Caco-2 (cell line): ENCODE measurements around the gene GGNBP2. TPM values are rescaled to one million over a fixed set of nuclear protein-coding genes. Genes with fewer than 3 reads are reported as not detected.

Source experiments
- BruUV-seq: library from RNA; stranded (reverse); fragments of 400-500 nt; replicated peaks from 2 replicates; lab custom pipeline; 2021; lab: Mats Ljungman, UMichigan
- CTCF ChIA-PET: fragments of 300-600 bp; sonication (Branson Sonifier 250); formaldehyde crosslinking; loops from one replicate; lab custom pipeline; 2022; ENCODE audit warnings: antibody characterized with exemption; lab: Charles Lee
- POLR2A ChIA-PET: fragments of 300-600 bp; sonication (Branson Sonifier 250); formaldehyde crosslinking; loops from one replicate; lab custom pipeline; 2022; ENCODE audit warnings: antibody characterized with exemption; lab: Charles Lee
- DNase-seq, 2 experiments: peaks; one replicate each; pipeline versions ENCODE4 v3.0.0 to v3.0.0-alpha.2; 2020 to 2022
- H3K27me3 ChIP-seq: replicated peaks from 2 replicates; pipeline ENCODE4 v1.6.0; 2011; ENCODE audit warnings: low read length; ENCODE audit not compliant: control insufficient read depth, insufficient read depth
- H3K36me3 ChIP-seq: 2 replicates; pipeline ENCODE4 v1.5.1; 2011; ENCODE audit warnings: low read length; ENCODE audit not compliant: control insufficient read depth, insufficient read depth
- H3K4me1 ChIP-seq: fragments of 250-450 bp; sonication (Bioruptor Pico); 2 replicates; pipeline ENCODE4 v1.5.1; 2020; ENCODE audit warnings: mild to moderate bottlenecking
- H3K4me3 ChIP-seq: 2 replicates; pipeline ENCODE4 v1.5.1; 2011; ENCODE audit warnings: low read depth, mild to moderate bottlenecking, control low read depth, low read length
- H3K9me3 ChIP-seq: fragments of 250-450 bp; sonication (Bioruptor Pico); 2 replicates; pipeline ENCODE4 v1.5.1; 2020; ENCODE audit warnings: mild to moderate bottlenecking, moderate library complexity
- H3K27ac Mint-ChIP-seq: one replicate; pipeline ENCODE4 v1.8.0; 2022; ENCODE audit warnings: mixed read lengths; ENCODE audit not compliant: unreplicated experiment
- H3K27me3 Mint-ChIP-seq: one replicate; pipeline ENCODE4 v1.8.0; 2022; ENCODE audit warnings: mixed read lengths; ENCODE audit not compliant: insufficient read depth, unreplicated experiment
- H3K36me3 Mint-ChIP-seq: one replicate; pipeline ENCODE4 v1.8.0; 2022; ENCODE audit warnings: mild to moderate bottlenecking, mixed read lengths; ENCODE audit not compliant: insufficient read depth, unreplicated experiment
- H3K4me1 Mint-ChIP-seq: one replicate; pipeline ENCODE4 v1.8.0; 2022; ENCODE audit warnings: low read depth, mixed read lengths; ENCODE audit not compliant: unreplicated experiment
- H3K4me3 Mint-ChIP-seq: one replicate; pipeline ENCODE4 v1.8.0; 2022; ENCODE audit warnings: mild to moderate bottlenecking, moderate library complexity, mixed read lengths; ENCODE audit not compliant: unreplicated experiment
- H3K9me3 Mint-ChIP-seq: one replicate; pipeline ENCODE4 v1.8.0; 2022; ENCODE audit warnings: mixed read lengths; ENCODE audit not compliant: unreplicated experiment
- intact Hi-C: fragments of 100-400 bp; cut with micrococcal nuclease; formaldehyde crosslinking; loops from one replicate; pipeline ENCODE4 v1.10.0; 2022; ENCODE audit not compliant: unreplicated experiment
- total RNA-seq: library from RNA; stranded (reverse); gene quantifications from 2 replicates; pipeline ENCODE4 v1.2.3, GENCODE V29; 2022
- TF ChIP-seq, protein P1 (sequence below), 2 experiments: fragments of 200-600 bp in 1 of 2; IDR thresholded peaks; 1 replicate in 1 of 2; 2 replicates in 1 of 2; pipeline versions ENCODE4 v1.5.1 to v1.8.0; 2011 to 2022; ENCODE audit warnings: antibody characterized with exemption in 1 of 2, control low read depth in 1 of 2, inconsistent platforms in 1 of 2, low read depth in 1 of 2, low read length in 1 of 2, mild to moderate bottlenecking in 1 of 2, moderate library complexity in 1 of 2; ENCODE audit not compliant: insufficient read depth in 1 of 2, severe bottlenecking in 1 of 2, unreplicated experiment in 1 of 2

GGNBP2 gene
- total RNA-seq, 1 experiment from 2014 or later = 91.3 TPM

DNA sequence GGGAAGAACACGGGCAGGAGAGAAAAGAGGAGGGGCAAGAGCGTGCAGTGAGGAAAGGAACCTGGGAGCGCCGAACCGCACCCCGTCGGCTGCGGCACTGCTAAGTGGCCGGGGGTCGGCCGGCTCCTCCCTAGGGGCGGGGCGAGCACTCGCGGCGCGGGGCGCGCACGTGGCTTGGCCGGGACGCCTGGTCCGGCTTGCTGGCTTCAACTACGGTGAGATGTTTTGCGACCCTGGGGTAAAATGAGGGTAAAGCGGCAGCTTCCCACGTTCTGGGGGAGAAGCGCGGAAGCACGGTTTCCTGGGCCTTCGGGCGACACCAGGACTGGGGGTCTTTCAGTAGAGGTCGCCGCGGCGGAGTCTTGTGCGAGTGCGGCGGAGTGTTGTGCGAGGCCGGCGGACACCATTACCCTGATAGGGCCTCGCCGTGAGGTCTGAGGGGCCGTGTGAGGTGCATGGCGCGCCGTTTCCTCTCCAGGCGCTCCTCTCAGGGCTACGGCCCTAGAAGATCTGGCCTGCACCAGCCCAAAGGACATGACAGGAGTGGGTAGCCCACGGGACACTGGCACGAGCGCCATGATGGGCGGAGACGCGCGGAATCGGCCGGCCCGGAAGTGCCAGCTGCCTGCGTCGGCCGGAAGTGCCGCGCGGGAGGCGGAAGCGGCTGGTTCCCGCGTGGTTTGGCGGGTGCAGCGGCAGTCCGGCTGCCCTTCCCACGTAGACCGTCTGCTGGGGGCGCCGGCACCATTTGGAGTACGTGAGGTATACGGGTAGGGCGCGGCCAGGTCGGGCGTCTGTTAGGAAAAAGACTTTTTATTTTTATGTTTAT lies 9.7 kb upstream of the GGNBP2 start, which contains the start of the genes MYO19 and PIGW:
TSS of gene MYO19 (minus strand) at position 29 of the 829 bp plus-strand sequence. CDS start 2,330 bp downstream, outside the sequence.
TSS of gene PIGW (plus strand) at position 148 of the 829 bp plus-strand sequence. CDS start 2,115 bp downstream, outside the sequence.
- H3K4me3 ChIP-seq = peak within 1 kb of the TSS; percentile 79
- ChIA-PET CTCF (interaction anchor here (0.6 to 2.5 kb wide), 8 partner anchors 9 to 562 kb away, joined by 3 to 16 read pairs (median 5); partner anchors contain the start of genes GGNBP2 and MRM1), POLR2A (interaction anchor here (0.5 to 3.2 kb wide), 7 partner anchors 9 to 591 kb away, joined by 4 to 19 read pairs (median 9); partner anchors contain the start of genes GGNBP2 and MRM1)
- Mint-ChIP-seq H3K27ac (peak within 1 kb of the TSS; percentile 99), H3K9me3 (no peaks in the 10 kb centered on the region), H3K4me3 (peak within 1 kb of the TSS; percentile 97), H3K27me3 (no peaks in the 10 kb centered on the region), H3K36me3 (peaks cover 77% of the 10 kb centered on the region), H3K4me1 (peaks cover 13% of the 10 kb centered on the region)
- peaks cover 10% of the 10 kb centered on the region for H3K4me1 ChIP-seq
- TF ChIP-seq, protein P1, sequence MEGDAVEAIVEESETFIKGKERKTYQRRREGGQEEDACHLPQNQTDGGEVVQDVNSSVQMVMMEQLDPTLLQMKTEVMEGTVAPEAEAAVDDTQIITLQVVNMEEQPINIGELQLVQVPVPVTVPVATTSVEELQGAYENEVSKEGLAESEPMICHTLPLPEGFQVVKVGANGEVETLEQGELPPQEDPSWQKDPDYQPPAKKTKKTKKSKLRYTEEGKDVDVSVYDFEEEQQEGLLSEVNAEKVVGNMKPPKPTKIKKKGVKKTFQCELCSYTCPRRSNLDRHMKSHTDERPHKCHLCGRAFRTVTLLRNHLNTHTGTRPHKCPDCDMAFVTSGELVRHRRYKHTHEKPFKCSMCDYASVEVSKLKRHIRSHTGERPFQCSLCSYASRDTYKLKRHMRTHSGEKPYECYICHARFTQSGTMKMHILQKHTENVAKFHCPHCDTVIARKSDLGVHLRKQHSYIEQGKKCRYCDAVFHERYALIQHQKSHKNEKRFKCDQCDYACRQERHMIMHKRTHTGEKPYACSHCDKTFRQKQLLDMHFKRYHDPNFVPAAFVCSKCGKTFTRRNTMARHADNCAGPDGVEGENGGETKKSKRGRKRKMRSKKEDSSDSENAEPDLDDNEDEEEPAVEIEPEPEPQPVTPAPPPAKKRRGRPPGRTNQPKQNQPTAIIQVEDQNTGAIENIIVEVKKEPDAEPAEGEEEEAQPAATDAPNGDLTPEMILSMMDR (IDR thresholded peaks at IDR 0.05; ENCODE audit: insufficient read depth in 1 of 2, low read depth in 1 of 2, low read length in 1 of 2, severe bottlenecking in 1 of 2, unreplicated experiment in 1 of 2) = peak in 1 of 2 experiments; percentile 17
- 0 out of 2 replicates have a peak, but pooled peaks cover 2% of the 10 kb centered on the region for H3K36me3 ChIP-seq
- intact Hi-C loops = loop anchor here (1.0 to 2.0 kb wide), 2 partner anchors 9 to 66 kb away; partner anchors contain the start of genes GGNBP2 and MRM1
- DNase-seq = peak; percentile 95 to 96
- no peaks in the 10 kb centered on the region for H3K9me3 ChIP-seq
- H3K27me3 ChIP-seq = no peaks in the 10 kb centered on the region
- no TSS peak for BruUV-seq

DNA sequence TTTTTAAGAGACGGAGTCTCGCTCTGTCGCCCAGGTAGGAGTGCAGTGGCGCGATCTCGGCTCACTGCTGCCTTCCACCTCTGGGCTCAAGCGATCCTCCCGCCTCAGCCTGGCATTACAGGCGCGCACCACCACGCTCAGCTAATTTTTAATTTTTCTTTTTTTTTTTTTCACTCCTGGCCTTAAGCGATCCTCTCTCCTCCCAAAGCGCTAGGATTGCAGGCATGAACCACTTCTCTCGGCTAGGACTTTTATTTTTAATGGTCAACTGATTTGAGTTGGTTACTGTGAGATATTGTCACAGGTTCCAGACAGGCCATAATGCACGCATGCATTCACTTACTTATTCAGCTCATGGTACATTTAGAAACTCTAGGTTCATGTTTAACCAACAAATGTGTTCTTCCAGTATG lies 9.0 kb upstream of the GGNBP2 start:
- no peaks in the 10 kb centered on the region for H3K27me3 Mint-ChIP-seq
- peaks cover 78% of the 10 kb centered on the region for H3K36me3 Mint-ChIP-seq
- no peaks in the 10 kb centered on the region for H3K9me3 Mint-ChIP-seq
- DNase-seq = no peak
- peak overlapping the region; percentile 99 for H3K27ac Mint-ChIP-seq
- POLR2A ChIA-PET = interaction anchor here (0.6 to 3.2 kb wide), 6 partner anchors 9 to 592 kb away, joined by 4 to 19 read pairs (median 10); partner anchors contain the start of gene GGNBP2
- H3K4me1 Mint-ChIP-seq = peaks cover 13% of the 10 kb centered on the region
- TF ChIP-seq, protein P1 (IDR thresholded peaks at IDR 0.05; ENCODE audit: insufficient read depth in 1 of 2, low read depth in 1 of 2, low read length in 1 of 2, severe bottlenecking in 1 of 2, unreplicated experiment in 1 of 2) = no peak
- Histone ChIP-seq H3K4me3 (peak overlapping the region; percentile 79), H3K9me3 (no peaks in the 10 kb centered on the region), H3K36me3 (0 out of 2 replicates have a peak, but pooled peaks cover 2% of the 10 kb centered on the region), H3K4me1 (peaks cover 10% of the 10 kb centered on the region), H3K27me3 (no peaks in the 10 kb centered on the region)
- intact Hi-C loops = loop anchor here (1.0 to 2.0 kb wide), 2 partner anchors 9 to 65 kb away; partner anchors contain the start of genes GGNBP2 and MRM1
- BruUV-seq = TSS peak; percentile 59
- CTCF ChIA-PET = interaction anchor here (1.0 to 2.5 kb wide), 3 partner anchors 8 to 67 kb away, joined by 3 to 16 read pairs (median 10); partner anchors contain the start of gene GGNBP2
- H3K4me3 Mint-ChIP-seq = peak overlapping the region; percentile 97

DNA sequence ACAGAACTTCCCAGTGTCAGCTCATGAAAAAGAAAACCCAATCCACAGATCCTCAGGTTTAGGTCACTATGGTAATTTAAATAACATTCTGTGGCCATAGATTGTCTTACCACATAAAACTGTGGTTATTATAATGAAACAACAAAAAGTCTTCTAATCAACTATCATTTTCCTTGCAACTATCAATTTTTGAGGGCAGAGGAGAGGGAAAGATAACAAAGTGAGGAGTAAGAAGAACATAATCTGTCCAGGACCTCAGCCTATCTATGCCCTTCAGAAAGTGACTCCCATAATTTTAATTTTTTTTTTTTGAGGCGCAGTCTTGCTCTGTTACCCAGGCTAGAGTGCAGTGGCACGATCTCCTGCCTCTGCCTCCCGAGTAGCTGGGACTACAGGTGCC lies 4.0 kb upstream of the GGNBP2 start:
- H3K27me3 Mint-ChIP-seq = no peaks in the 10 kb centered on the region
- Histone ChIP-seq H3K4me1 (peaks cover 7% of the 10 kb centered on the region), H3K27me3 (no peaks in the 10 kb centered on the region), H3K4me3 (no peak overlapping the region), H3K9me3 (no peaks in the 10 kb centered on the region), H3K36me3 (no peaks in the 10 kb centered on the region)
- H3K36me3 Mint-ChIP-seq = peaks cover 63% of the 10 kb centered on the region
- H3K4me3 Mint-ChIP-seq = no peak overlapping the region
- BruUV-seq = no TSS peak
- intact Hi-C loops = no loop called here
- H3K27ac Mint-ChIP-seq = no peak overlapping the region
- POLR2A ChIA-PET = no interaction called here
- CTCF ChIA-PET = no interaction called here
- H3K4me1 Mint-ChIP-seq = no peaks in the 10 kb centered on the region
- H3K9me3 Mint-ChIP-seq = no peaks in the 10 kb centered on the region
- TF ChIP-seq, protein P1 (IDR thresholded peaks at IDR 0.05; ENCODE audit: insufficient read depth in 1 of 2, low read depth in 1 of 2, low read length in 1 of 2, severe bottlenecking in 1 of 2, unreplicated experiment in 1 of 2) = no peak
- DNase-seq = no peak
